Gastroesophageal sphincter (tissue), 4 donors: ENCODE measurements around the gene SH2D7. TPM values are rescaled to one million over a fixed set of nuclear protein-coding genes. Genes with fewer than 3 reads are reported as not detected.

ENCODE experiments used
- ATAC-seq: fragments of 150-250 bp; one replicate; pipeline ENCODE4 v1.9.1; 2016; ENCODE audit warnings: mild to moderate bottlenecking, moderate library complexity
- H3K27ac ChIP-seq, 4 donors: fragments of 200-600 bp; sonication (generic) in 3 of 4; 1 replicate in 3 of 4; 2 replicates in 1 of 4; pipeline ENCODE4 v1.5.1; 2016 to 2019
- H3K27me3 ChIP-seq: fragments of 200-600 bp; sonication (generic); one replicate; pipeline ENCODE4 v1.5.1; 2019
- H3K36me3 ChIP-seq, 2 donors: fragments of 200-600 bp; sonication (generic); one replicate each; pipeline ENCODE4 v1.5.1; 2019; ENCODE audit warnings: control low read depth in 1 of 2
- H3K4me1 ChIP-seq, 3 donors: fragments of 200-600 bp; sonication (generic); 1 replicate in 2 of 3; 2 replicates in 1 of 3; pipeline ENCODE4 v1.5.1; 2016 to 2019; ENCODE audit warnings: control low read depth in 2 of 3
- H3K4me3 ChIP-seq, 2 donors: fragments of 200-600 bp; sonication (generic); one replicate each; pipeline ENCODE4 v1.5.1; 2019; ENCODE audit warnings: mild to moderate bottlenecking in 1 of 2, moderate library complexity in 1 of 2
- H3K9me3 ChIP-seq, 3 donors: fragments of 200-600 bp; sonication (generic); one replicate each; pipeline ENCODE4 v1.5.1; 2017 to 2019; ENCODE audit warnings: control low read depth in 2 of 3
- EP300 ChIP-seq: sonication (generic); formaldehyde crosslinking; IDR thresholded peaks from one replicate; pipeline ENCODE4 v1.6.1; 2017; ENCODE audit warnings: antibody characterized with exemption, mild to moderate bottlenecking
- POLR2A ChIP-seq, 2 donors: fragments of 450-650 bp; IDR thresholded peaks; one replicate each; pipeline ENCODE4 v1.6.1; 2017; ENCODE audit warnings: antibody characterized with exemption in 2 of 2, mild to moderate bottlenecking in 2 of 2, moderate library complexity in 1 of 2
- POLR2AphosphoS5 ChIP-seq: sonication (generic); formaldehyde crosslinking; IDR thresholded peaks from one replicate; pipeline ENCODE4 v1.6.1; 2017; ENCODE audit warnings: antibody characterized with exemption
- WGBS, 2 donors: methylation state at CpG; one replicate each; pipeline ENCODE4 v1.1.5; 2018; ENCODE audit warnings: low coverage in 1 of 2; 5-methylcytosine and 5-hydroxymethylcytosine counted together
- total RNA-seq, 4 donors: library from RNA; depleted of rRNA; stranded (reverse); fragments of >200 nt; gene quantifications; one replicate each; pipeline ENCODE4 v1.1.0, GENCODE V29; 2016
- TF ChIP-seq, protein P1 (sequence below), 4 experiments: fragments of 200-600 bp in 2 of 4; fragments of 450-650 bp in 2 of 4; sonication (generic) in 1 of 4; IDR thresholded peaks; one replicate each; pipeline ENCODE4 v1.5.1; 2017 to 2019; ENCODE audit warnings: antibody characterized with exemption in 4 of 4, mild to moderate bottlenecking in 2 of 4, moderate library complexity in 2 of 4

Gene SH2D7
- total RNA-seq, 4 donors from 2014 or later, result not detected

DNA sequence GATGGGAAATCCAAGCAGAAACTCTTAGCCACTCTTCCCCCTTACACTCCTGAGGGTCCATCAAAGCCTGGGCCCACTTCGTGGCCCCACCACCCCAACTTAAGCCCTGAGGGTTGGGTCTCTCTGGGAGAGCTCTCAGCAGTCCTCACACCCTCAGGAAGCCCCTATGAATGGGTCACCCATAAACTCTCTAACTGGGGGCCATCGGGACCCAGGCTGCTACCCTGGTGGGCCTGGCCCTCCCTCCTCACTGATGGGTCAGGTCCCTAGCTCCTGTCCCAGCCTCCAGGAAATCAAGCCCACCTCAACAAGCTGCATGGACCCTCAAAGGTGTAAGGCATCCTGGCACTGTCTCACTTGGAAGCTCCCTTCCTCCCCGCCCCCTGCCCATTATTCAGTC, 19.4 kb downstream of the SH2D7 start:
- Histone ChIP-seq H3K9me3 (no peaks in the 10 kb centered on the region), H3K27me3 (no peaks in the 10 kb centered on the region), H3K27ac (no peak overlapping the region), H3K4me1 (peaks cover 0 to 4% (median 0%) of the 10 kb centered on the region in 3 donors), H3K36me3 (no peaks in the 10 kb centered on the region), H3K4me3 (no peak overlapping the region)
- no peak for ATAC-seq
- TF ChIP-seq EP300 (no peak), POLR2AphosphoS5 (no peak), POLR2A (IDR thresholded peaks at IDR 0.05) (no peak)
- TF ChIP-seq, protein P1, sequence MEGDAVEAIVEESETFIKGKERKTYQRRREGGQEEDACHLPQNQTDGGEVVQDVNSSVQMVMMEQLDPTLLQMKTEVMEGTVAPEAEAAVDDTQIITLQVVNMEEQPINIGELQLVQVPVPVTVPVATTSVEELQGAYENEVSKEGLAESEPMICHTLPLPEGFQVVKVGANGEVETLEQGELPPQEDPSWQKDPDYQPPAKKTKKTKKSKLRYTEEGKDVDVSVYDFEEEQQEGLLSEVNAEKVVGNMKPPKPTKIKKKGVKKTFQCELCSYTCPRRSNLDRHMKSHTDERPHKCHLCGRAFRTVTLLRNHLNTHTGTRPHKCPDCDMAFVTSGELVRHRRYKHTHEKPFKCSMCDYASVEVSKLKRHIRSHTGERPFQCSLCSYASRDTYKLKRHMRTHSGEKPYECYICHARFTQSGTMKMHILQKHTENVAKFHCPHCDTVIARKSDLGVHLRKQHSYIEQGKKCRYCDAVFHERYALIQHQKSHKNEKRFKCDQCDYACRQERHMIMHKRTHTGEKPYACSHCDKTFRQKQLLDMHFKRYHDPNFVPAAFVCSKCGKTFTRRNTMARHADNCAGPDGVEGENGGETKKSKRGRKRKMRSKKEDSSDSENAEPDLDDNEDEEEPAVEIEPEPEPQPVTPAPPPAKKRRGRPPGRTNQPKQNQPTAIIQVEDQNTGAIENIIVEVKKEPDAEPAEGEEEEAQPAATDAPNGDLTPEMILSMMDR (IDR thresholded peaks at IDR 0.05), result no peak
- WGBS, 2 donors, result 85 to 100% methylated on average over 1 to 2 of the region's 3 CpGs

- H3K27ac ChIP-seq, result no peak overlapping the region
- 80 to 100% methylated on average over 1 to 2 of the region's 3 CpGs for WGBS, 2 donors
- no peaks in the 10 kb centered on the region for H3K9me3 ChIP-seq
- H3K4me3 ChIP-seq, result no peak overlapping the region
- no peak for ATAC-seq
- no peak for TF ChIP-seq POLR2AphosphoS5
- TF ChIP-seq, protein P1 (IDR thresholded peaks at IDR 0.05), result no peak
- no peak for TF ChIP-seq EP300
- TF ChIP-seq POLR2A (IDR thresholded peaks at IDR 0.05), result no peak
- H3K27me3 ChIP-seq, result no peaks in the 10 kb centered on the region
- peaks cover 0 to 4% (median 0%) of the 10 kb centered on the region in 3 donors for H3K4me1 ChIP-seq
- no peaks in the 10 kb centered on the region for H3K36me3 ChIP-seq
Observed at GRCh38 chr15:78112551-78112950, 20.2 kb downstream of the SH2D7 start.

- H3K27ac ChIP-seq, result no peak overlapping the region
- H3K4me3 ChIP-seq, result no peak overlapping the region
- no peaks in the 10 kb centered on the region for H3K27me3 ChIP-seq
- no peaks in the 10 kb centered on the region for H3K36me3 ChIP-seq
- H3K9me3 ChIP-seq, result no peaks in the 10 kb centered on the region
- TF ChIP-seq, protein P1 (IDR thresholded peaks at IDR 0.05), result no peak
- no peak for TF ChIP-seq POLR2A (IDR thresholded peaks at IDR 0.05)
- no peak for TF ChIP-seq POLR2AphosphoS5
- TF ChIP-seq EP300, result no peak
- 83 to 91% methylated on average over 2 to 4 of the region's 5 CpGs for WGBS, 2 donors
- H3K4me1 ChIP-seq, result no peaks in the 10 kb centered on the region
- no peak for ATAC-seq
Observed at GRCh38 chr15:78120523-78120922, 28.2 kb downstream of the SH2D7 start.

DNA sequence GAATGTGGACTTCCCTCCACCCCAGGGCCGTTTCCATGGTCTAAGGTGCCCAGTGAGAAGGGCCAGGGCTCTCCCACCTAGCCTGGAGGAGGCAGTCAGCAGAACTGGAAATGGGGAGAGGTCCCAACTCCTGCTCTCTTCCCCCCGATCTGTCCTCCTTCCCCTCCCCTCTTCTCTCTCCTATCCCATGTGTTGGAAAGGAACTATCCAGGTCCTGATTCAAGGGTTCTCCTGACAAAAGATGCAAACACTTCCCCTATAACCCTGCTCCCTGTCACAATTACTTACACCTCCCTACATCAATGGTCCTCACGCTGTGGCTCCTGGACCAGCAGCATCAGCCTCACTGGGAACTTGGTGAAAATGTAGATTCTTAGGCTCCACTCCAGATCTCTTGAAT, 32.9 kb downstream of the SH2D7 start:
- WGBS, 2 donors, result 70 to 81% methylated on average over 2 to 3 of the region's 3 CpGs
- H3K27me3 ChIP-seq, result no peaks in the 10 kb centered on the region
- peaks cover 0 to under 1% (median 0%) of the 10 kb centered on the region in 3 donors for H3K4me1 ChIP-seq
- H3K27ac ChIP-seq, result no peak overlapping the region
- H3K9me3 ChIP-seq, result no peaks in the 10 kb centered on the region
- no peaks in the 10 kb centered on the region for H3K36me3 ChIP-seq
- TF ChIP-seq POLR2A (IDR thresholded peaks at IDR 0.05) (no peak), POLR2AphosphoS5 (no peak), EP300 (no peak)
- TF ChIP-seq, protein P1 (IDR thresholded peaks at IDR 0.05), result no peak
- H3K4me3 ChIP-seq, result no peak overlapping the region
- ATAC-seq, result no peak

- Histone ChIP-seq H3K4me3 (no peak overlapping the region), H3K27ac (no peak overlapping the region), H3K9me3 (no peaks in the 10 kb centered on the region), H3K4me1 (peaks cover 0 to 21% (median 0%) of the 10 kb centered on the region in 3 donors), H3K36me3 (no peaks in the 10 kb centered on the region), H3K27me3 (no peaks in the 10 kb centered on the region)
- ATAC-seq, result no peak
- WGBS, 2 donors, result 89% methylated on average over 1 of the region's 2 CpGs; no CpG with 5 or more reads in 1 of the 2 donors
- no peak for TF ChIP-seq POLR2A (IDR thresholded peaks at IDR 0.05)
- no peak for TF ChIP-seq EP300
- no peak for TF ChIP-seq POLR2AphosphoS5
- TF ChIP-seq, protein P1 (IDR thresholded peaks at IDR 0.05), result no peak
Observed at GRCh38 chr15:78127882-78128281, 35.5 kb downstream of the SH2D7 start.
